Uterus (tissue), 2 donors: ENCODE measurements around the gene CAPZB.

Experiments used
- CTCF ChIP-seq, 4 experiments: fragments of 200-600 bp in 2 of 4; fragments of 450-650 bp in 2 of 4; sonication (generic) in 2 of 4; IDR thresholded peaks; one replicate each; pipeline ENCODE4 v1.5.1; 2016 to 2019; ENCODE audit warnings: antibody characterized with exemption in 4 of 4, mild to moderate bottlenecking in 2 of 4, moderate library complexity in 1 of 4
- POLR2A ChIP-seq, 2 donors: fragments of 450-650 bp; IDR thresholded peaks; one replicate each; pipeline ENCODE4 v1.6.1; 2016; ENCODE audit warnings: antibody characterized with exemption in 2 of 2, mild to moderate bottlenecking in 1 of 2, moderate library complexity in 1 of 2

DNA sequence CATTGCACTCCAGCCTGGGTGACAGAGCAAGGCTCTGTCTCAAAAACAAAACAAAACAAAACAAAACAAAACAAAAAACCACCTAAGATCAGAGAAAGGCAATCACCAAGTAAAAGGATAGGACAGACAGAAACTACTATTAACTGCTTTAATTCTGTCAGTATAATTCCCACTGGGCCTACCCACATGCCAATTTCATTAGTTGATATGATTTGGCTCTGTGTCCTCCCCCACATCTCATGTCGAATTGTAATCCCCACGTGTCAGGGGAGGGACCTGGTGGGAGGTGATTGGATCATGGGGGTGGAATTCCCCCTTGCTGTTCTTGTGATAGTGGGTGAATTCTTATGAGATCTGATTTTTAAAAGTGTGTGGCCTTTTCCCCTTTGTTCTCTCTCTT is 27.2 kb upstream of the CAPZB start:
- no peak for TF ChIP-seq CTCF (IDR thresholded peaks at IDR 0.05)
- TF ChIP-seq POLR2A (IDR thresholded peaks at IDR 0.05), result no peak
